NCI-H446 (cell line): ENCODE results near the gene NTMT1.

Experiments
- DNase-seq, 2 experiments: peaks; one replicate each; lab custom pipeline; 2025; lab: John Stamatoyannopoulos, UW

NTMT1 gene

GRCh38 chr9:129597355-129598088 lies 28.4 kb upstream of the NTMT1 start:
- no peak for DNase-seq

- DNase-seq, result no peak
Observed at GRCh38 chr9:129598089-129598596, 27.8 kb upstream of the NTMT1 start.

- DNase-seq, result no peak
Observed at GRCh38 chr9:129601082-129601674, 24.8 kb upstream of the NTMT1 start.

- no peak for DNase-seq
Observed at GRCh38 chr9:129602598-129603415, 23.2 kb upstream of the NTMT1 start.

- no peak for DNase-seq
Observed at GRCh38 chr9:129604056-129604765, 21.8 kb upstream of the NTMT1 start.

- DNase-seq, result no peak
Observed at GRCh38 chr9:129604766-129605163, 21.2 kb upstream of the NTMT1 start.

GRCh38 chr9:129606161-129607026 lies 19.6 kb upstream of the NTMT1 start:
- no peak for DNase-seq

GRCh38 chr9:129607027-129607387 lies 19.0 kb upstream of the NTMT1 start:
- DNase-seq, result no peak

GRCh38 chr9:129608561-129609481 lies 17.1 kb upstream of the NTMT1 start:
- no peak for DNase-seq

GRCh38 chr9:129609486-129610212 lies 16.3 kb upstream of the NTMT1 start:
- DNase-seq, result no peak

GRCh38 chr9:129610213-129610472 lies 15.8 kb upstream of the NTMT1 start:
- no peak for DNase-seq

- peak in 1 of 2 experiments; percentile 58 for DNase-seq
Observed at GRCh38 chr9:129610473-129611306, 15.3 kb upstream of the NTMT1 start.

- DNase-seq, result no peak
Observed at GRCh38 chr9:129611307-129611800, 14.6 kb upstream of the NTMT1 start.

GRCh38 chr9:129612123-129612522 lies 13.8 kb upstream of the NTMT1 start:
- DNase-seq, result no peak

- peak in 1 of 2 experiments; percentile 38 for DNase-seq
Observed at GRCh38 chr9:129612815-129613519, 13.0 kb upstream of the NTMT1 start.

GRCh38 chr9:129613520-129614175 lies 12.3 kb upstream of the NTMT1 start:
- DNase-seq, result peak in 1 of 2 experiments; percentile 42

GRCh38 chr9:129614932-129615331 lies 11.0 kb upstream of the NTMT1 start:
- no peak for DNase-seq
